ENCODE results near the gene TRIP6. TPM values are rescaled to one million over a fixed set of nuclear protein-coding genes. Genes with fewer than 3 reads are reported as not detected.

The TRIP6 gene
- total RNA-seq, 2 donors from 2014 or later: 34.9 to 43.6 TPM

DNA sequence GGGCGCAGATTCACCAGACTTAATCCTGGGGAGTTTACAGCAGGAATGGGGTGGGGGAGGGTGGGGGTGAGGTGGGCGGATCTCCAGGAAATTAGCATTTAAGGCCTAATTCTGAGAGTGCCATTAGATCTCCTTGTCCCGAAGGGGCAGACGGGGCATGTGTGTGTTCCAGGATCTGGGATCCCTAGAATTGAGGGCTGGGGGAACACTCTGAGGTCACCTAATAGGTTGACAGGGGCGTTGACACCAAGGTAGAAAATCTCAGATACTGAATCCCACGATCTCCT lies 30.4 kb upstream of the TRIP6 start:
- Histone ChIP-seq H3K9me3 (no peaks in the 10 kb centered on the region), H3K27ac (peak overlapping the region; percentile 72 to 90 (median 78)), H3K4me3 (peak overlapping the region in 1 of 2 donors; percentile 17), H3K4me1 (peaks cover 32% of the 10 kb centered on the region), H3K27me3 (no peaks in the 10 kb centered on the region), H3K36me3 (replicated peaks in 1 of 2; ENCODE audit: insufficient read depth in 1 of 2, low read depth in 2 of 2) (no peaks in the 10 kb centered on the region)
- 44 to 60% methylated on average over 4 to 6 of the region's 6 CpGs for WGBS, 2 donors
- DNase-seq: no peak
- ATAC-seq: no peak
- intact Hi-C loops (cut with DNase I): no loop called here
- TF ChIP-seq, protein P1, sequence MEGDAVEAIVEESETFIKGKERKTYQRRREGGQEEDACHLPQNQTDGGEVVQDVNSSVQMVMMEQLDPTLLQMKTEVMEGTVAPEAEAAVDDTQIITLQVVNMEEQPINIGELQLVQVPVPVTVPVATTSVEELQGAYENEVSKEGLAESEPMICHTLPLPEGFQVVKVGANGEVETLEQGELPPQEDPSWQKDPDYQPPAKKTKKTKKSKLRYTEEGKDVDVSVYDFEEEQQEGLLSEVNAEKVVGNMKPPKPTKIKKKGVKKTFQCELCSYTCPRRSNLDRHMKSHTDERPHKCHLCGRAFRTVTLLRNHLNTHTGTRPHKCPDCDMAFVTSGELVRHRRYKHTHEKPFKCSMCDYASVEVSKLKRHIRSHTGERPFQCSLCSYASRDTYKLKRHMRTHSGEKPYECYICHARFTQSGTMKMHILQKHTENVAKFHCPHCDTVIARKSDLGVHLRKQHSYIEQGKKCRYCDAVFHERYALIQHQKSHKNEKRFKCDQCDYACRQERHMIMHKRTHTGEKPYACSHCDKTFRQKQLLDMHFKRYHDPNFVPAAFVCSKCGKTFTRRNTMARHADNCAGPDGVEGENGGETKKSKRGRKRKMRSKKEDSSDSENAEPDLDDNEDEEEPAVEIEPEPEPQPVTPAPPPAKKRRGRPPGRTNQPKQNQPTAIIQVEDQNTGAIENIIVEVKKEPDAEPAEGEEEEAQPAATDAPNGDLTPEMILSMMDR (IDR thresholded peaks at IDR 0.05): no peak
- TF ChIP-seq POLR2A (IDR thresholded peaks at IDR 0.05): no peak

DNA sequence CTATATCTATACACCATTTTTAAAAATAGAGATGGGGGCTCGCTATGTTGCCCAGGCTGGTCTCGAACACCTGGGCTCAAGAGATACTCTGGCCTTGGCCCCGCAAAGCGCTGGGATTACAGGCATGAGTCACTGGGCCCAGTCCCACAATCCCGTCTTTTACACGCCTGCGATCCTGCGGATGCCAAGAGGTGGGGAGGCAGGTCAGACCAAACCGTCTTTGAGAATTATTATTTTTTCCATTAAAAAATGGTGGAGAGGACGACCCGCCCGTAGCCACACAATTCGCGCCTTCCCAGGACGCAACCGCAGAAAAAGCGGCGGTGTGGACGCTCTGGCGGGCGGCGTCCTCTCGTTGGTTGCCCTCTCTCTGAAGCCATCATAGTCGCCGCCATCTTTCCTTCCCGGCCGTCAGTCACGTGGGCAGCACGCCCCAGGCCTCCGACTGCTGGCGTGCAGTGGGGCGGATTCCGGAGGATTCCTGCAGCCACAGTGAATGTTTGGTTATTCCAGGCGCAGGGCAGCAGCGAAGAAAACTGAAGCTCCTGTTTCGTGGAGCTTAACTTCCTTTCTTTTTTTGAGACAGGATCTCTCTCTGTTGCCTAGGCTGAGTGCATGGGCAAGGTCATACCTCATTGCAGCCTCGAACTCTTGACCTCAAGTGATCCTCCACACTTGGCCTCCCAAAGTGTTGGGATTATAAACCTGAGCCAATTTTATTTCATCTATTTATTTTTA lies 29.9 kb upstream of the TRIP6 start:
- intact Hi-C loops (cut with DNase I): no loop called here
- peaks cover 28% of the 10 kb centered on the region for H3K4me1 ChIP-seq
- no peaks in the 10 kb centered on the region for H3K36me3 ChIP-seq (replicated peaks in 1 of 2; ENCODE audit: insufficient read depth in 1 of 2, low read depth in 2 of 2)
- DNase-seq: peak; percentile 92 to 94 (median 92)
- WGBS, 2 donors: 2 to 3% methylated on average over 22 to 37 of the region's 37 CpGs
- H3K27me3 ChIP-seq: no peaks in the 10 kb centered on the region
- H3K9me3 ChIP-seq: no peaks in the 10 kb centered on the region
- peak; percentile 98 for ATAC-seq
- H3K27ac ChIP-seq: peak overlapping the region; percentile 72 to 90 (median 78)
- TF ChIP-seq POLR2A (IDR thresholded peaks at IDR 0.05): peak; percentile 23 to 67 (median 66)
- TF ChIP-seq, protein P1 (IDR thresholded peaks at IDR 0.05): no peak
- H3K4me3 ChIP-seq: peak overlapping the region in 1 of 2 donors; percentile 17

DNA sequence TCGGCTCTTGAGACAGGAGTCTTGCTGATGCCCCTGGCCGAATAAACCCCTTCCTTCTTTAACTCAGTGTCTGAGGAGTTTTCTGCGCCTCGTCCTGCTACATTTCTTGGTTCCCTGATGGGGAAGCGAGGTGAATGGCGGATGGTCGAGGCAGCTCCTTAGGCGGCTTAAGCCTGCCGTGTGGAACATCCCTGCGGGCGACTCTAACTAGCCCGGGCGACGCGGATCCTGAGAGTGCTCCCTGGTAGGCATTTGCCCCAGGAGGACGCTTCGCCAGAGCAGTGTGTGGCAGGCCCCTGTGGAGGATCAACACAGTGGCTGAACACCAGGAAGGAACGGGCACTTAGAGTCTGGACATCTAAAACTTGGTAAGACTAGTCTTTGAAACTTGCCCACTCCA lies 27.8 kb upstream of the TRIP6 start:
- H3K4me3 ChIP-seq: no peak overlapping the region
- ATAC-seq (no peak), DNase-seq (no peak)
- no peaks in the 10 kb centered on the region for H3K9me3 ChIP-seq
- WGBS, 2 donors: 93 to 94% methylated on average over 6 to 18 of the region's 18 CpGs
- H3K27me3 ChIP-seq: no peaks in the 10 kb centered on the region
- no peaks in the 10 kb centered on the region for H3K36me3 ChIP-seq (replicated peaks in 1 of 2; ENCODE audit: insufficient read depth in 1 of 2, low read depth in 2 of 2)
- peaks cover 16% of the 10 kb centered on the region for H3K4me1 ChIP-seq
- TF ChIP-seq, protein P1 (IDR thresholded peaks at IDR 0.05): no peak
- TF ChIP-seq POLR2A (IDR thresholded peaks at IDR 0.05): no peak
- intact Hi-C loops (cut with DNase I): no loop called here
- no peak overlapping the region for H3K27ac ChIP-seq

DNA sequence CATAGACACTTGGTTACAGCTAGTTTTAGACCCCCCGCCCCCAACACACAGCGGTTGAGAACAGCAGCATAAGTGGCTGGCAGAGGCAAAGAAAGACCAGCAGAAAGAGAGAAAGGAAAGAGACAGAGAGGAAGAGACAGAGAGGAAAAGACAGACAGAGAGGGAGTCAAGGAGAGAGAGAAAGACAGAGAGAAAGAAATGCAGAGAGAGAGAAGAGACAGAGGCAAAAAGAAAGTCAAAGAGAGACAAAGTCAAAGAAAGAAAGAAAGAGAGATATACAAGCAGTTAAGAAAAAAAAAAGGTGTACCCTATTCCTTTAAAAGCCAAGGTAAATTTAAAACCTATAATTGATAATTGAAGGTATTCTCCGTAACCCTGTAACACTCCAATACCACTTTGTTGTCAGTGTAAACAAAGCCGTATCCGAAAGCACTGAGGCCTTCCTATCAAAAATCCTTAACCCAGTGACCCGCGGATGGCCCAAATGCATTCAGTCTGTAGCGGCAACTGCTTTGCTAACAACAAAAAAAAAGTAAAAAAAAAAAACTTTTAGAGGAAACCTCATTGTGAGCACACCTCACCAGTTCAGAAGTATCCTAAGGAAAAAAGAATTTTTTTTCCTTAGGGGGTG lies 26.6 kb upstream of the TRIP6 start:
- ATAC-seq (no peak), DNase-seq (no peak)
- H3K27me3 ChIP-seq: no peaks in the 10 kb centered on the region
- H3K4me3 ChIP-seq: no peak overlapping the region
- H3K9me3 ChIP-seq: no peaks in the 10 kb centered on the region
- H3K36me3 ChIP-seq (replicated peaks in 1 of 2; ENCODE audit: insufficient read depth in 1 of 2, low read depth in 2 of 2): no peaks in the 10 kb centered on the region
- 58% methylated on average over 8 of the region's 8 CpGs for WGBS, 2 donors
- intact Hi-C loops (cut with DNase I): no loop called here
- TF ChIP-seq POLR2A (IDR thresholded peaks at IDR 0.05): no peak
- TF ChIP-seq, protein P1 (IDR thresholded peaks at IDR 0.05): no peak
- H3K4me1 ChIP-seq: peaks cover 16% of the 10 kb centered on the region
- no peak overlapping the region for H3K27ac ChIP-seq
